Measurements from ENCODE around the gene CTDP1.

DNA sequence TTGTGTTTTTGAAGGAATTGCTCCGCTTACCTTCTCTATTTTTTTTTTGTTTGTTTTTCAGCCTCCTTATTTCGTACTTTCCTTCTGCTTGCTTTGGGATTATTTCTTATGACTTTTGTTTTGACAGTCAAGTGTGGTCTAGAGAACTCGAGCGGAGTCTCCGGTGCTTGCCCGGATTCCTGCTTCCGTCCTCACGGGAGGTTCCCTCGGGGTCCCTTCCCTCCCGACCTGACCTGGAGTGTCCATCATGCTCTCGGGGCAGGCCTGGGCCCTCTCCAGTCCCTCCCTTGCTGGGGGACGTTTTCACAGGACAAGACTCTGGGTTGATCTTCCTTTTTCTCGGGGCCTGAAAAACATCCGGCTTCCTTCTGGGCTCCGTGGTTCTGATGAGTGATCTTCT lies 45.9 kb downstream of the CTDP1 start:
- TF ChIP-seq, protein P1, sequence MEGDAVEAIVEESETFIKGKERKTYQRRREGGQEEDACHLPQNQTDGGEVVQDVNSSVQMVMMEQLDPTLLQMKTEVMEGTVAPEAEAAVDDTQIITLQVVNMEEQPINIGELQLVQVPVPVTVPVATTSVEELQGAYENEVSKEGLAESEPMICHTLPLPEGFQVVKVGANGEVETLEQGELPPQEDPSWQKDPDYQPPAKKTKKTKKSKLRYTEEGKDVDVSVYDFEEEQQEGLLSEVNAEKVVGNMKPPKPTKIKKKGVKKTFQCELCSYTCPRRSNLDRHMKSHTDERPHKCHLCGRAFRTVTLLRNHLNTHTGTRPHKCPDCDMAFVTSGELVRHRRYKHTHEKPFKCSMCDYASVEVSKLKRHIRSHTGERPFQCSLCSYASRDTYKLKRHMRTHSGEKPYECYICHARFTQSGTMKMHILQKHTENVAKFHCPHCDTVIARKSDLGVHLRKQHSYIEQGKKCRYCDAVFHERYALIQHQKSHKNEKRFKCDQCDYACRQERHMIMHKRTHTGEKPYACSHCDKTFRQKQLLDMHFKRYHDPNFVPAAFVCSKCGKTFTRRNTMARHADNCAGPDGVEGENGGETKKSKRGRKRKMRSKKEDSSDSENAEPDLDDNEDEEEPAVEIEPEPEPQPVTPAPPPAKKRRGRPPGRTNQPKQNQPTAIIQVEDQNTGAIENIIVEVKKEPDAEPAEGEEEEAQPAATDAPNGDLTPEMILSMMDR (IDR thresholded peaks at IDR 0.05; ENCODE audit: low read length), result no peak
- no peak for TF ChIP-seq EZH2 (optimal IDR thresholded peaks at IDR 0.05; ENCODE audit: low read depth, low read length)
- no peak for TF ChIP-seq EZH2phosphoT487 (IDR thresholded peaks at IDR 0.05; ENCODE audit: low read length)

All from MM.1S (cell line).